SJCRH30 (cell line): ENCODE measurements around the gene CYP27C1. TPM values are rescaled to one million over a fixed set of nuclear protein-coding genes. Genes with fewer than 3 reads are reported as not detected.

Source experiments
- total RNA-seq: library from RNA; depleted of rRNA; stranded (reverse); fragments of >200 nt; shearing (Covaris generic); gene quantifications from 2 replicates; pipeline ENCODE4 v1.2.3, GENCODE V29; 2014; rRNA removed

The CYP27C1 gene
- total RNA-seq, 1 experiment from 2014 or later: 0.30 TPM

Other genes starting within 250 kb of the CYP27C1 start
- gene BIN1, start 113.1 kb downstream of the CYP27C1 start, total RNA-seq: 87.6 and 90.4 TPM in 2 replicates
- 43.0 and 46.9 TPM in 2 replicates for gene ERCC3, start 73.8 kb upstream of the CYP27C1 start, total RNA-seq
- 24.4 and 28.8 TPM in 2 replicates for gene MAP3K2, start 167.7 kb upstream of the CYP27C1 start, total RNA-seq
- gene PROC, start 198.1 kb upstream of the CYP27C1 start, total RNA-seq: not detected in 2 replicates